HepG2 (cell line): Measurements from ENCODE around the gene VSIG2. TPM values are rescaled to one million over a fixed set of nuclear protein-coding genes. Genes with fewer than 3 reads are reported as not detected.

Source experiments
- ATAC-seq: fragments of 200-7000 bp; cut with Tn5 transposase; 3 replicates; pipeline ENCODE4 v1.9.1; 2020; ENCODE audit warnings: mild to moderate bottlenecking, moderate library complexity
- BruUV-seq: library from RNA; stranded (reverse); fragments of 400-500 nt; replicated peaks from 2 replicates; lab custom pipeline; 2021; lab: Mats Ljungman, UMichigan
- CTCF ChIA-PET: fragments of 300-600 bp; formaldehyde crosslinking; extraction: SDS; loops from one replicate; lab custom pipeline; 2021; ENCODE audit warnings: low total read pairs, inconsistent platforms, low intra/inter-chr PET ratio; lab: Yijun Ruan, JAX
- POLR2A ChIA-PET: fragments of 350-600 bp; sonication (Branson Sonifier 250); formaldehyde crosslinking; loops from one replicate; lab custom pipeline; 2020; ENCODE audit warnings: antibody characterized with exemption, inconsistent platforms; lab: Yijun Ruan, JAX
- DNase-seq: peaks from one replicate; pipeline ENCODE4 v3.0.0-alpha.2; 2015; ENCODE audit warnings: low spot score
- FAIRE-seq: peaks from 3 replicates; lab custom pipeline; 2011; peaks lifted over from hg19 to GRCh38; lab: Jason Lieb, UNC
- H2AFZ ChIP-seq: one replicate; pipeline ENCODE4 v1.6.1; 2011; ENCODE audit warnings: low read length, inconsistent platforms
- H3K27ac ChIP-seq: fragments of 300-600 bp; 3 replicates; pipeline ENCODE4 v1.8.0; 2011; ENCODE audit warnings: mixed run types, mild to moderate bottlenecking, mixed read lengths, low read length, inconsistent platforms; ENCODE audit not compliant: insufficient read depth; ENCODE audit errors: extremely low read length
- H3K27me3 ChIP-seq, 2 experiments: fragments of 200-600 bp in 1 of 2; 2 replicates in 1 of 2; 3 replicates in 1 of 2; pipeline versions ENCODE4 v1.6.0 to v1.8.0; 2011; ENCODE audit warnings: low read length in 2 of 2, mild to moderate bottlenecking in 2 of 2, moderate library complexity in 2 of 2, inconsistent platforms in 1 of 2; ENCODE audit not compliant: insufficient read depth in 2 of 2, control insufficient read depth in 1 of 2
- H3K36me3 ChIP-seq, 2 experiments: fragments of 200-600 bp in 1 of 2; replicated peaks in 1 of 2; 2 replicates in 1 of 2; 3 replicates in 1 of 2; pipeline versions ENCODE4 v1.5.1 to v1.8.0; 2011; ENCODE audit warnings: low read length in 2 of 2, inconsistent platforms in 1 of 2; ENCODE audit not compliant: insufficient read depth in 2 of 2, control insufficient read depth in 1 of 2
- H3K4me1 ChIP-seq: 2 replicates; pipeline ENCODE4 v1.5.1; 2012; ENCODE audit warnings: low read length, inconsistent platforms; ENCODE audit not compliant: insufficient read depth
- H3K4me2 ChIP-seq: 2 replicates; pipeline ENCODE4 v1.6.0; 2011; ENCODE audit warnings: low read depth, low read length, inconsistent platforms
- H3K4me3 ChIP-seq, 3 experiments: fragments of 200-600 bp in 1 of 3; sonication (generic), shearing (Covaris generic) in 1 of 3; replicated peaks in 1 of 3; 2 replicates each; pipeline ENCODE4 v1.5.1; 2011 to 2016; ENCODE audit warnings: low read length in 3 of 3, inconsistent platforms in 2 of 3, low read depth in 2 of 3, mild to moderate bottlenecking in 2 of 3, control low read depth in 1 of 3, mixed read lengths in 1 of 3; ENCODE audit not compliant: insufficient read depth in 1 of 3
- H3K79me2 ChIP-seq: one replicate; pipeline ENCODE4 v1.6.1; 2011; ENCODE audit warnings: low read length, inconsistent platforms; ENCODE audit not compliant: insufficient read depth
- H3K9ac ChIP-seq: 2 replicates; pipeline ENCODE4 v1.6.0; 2011; ENCODE audit warnings: mild to moderate bottlenecking, low read depth, low read length, inconsistent platforms; ENCODE audit not compliant: insufficient read depth
- H3K9me3 ChIP-seq: 2 replicates; pipeline ENCODE4 v1.5.1; 2012; ENCODE audit warnings: mild to moderate bottlenecking, low read length
- H4K20me1 ChIP-seq: 2 replicates; pipeline ENCODE4 v1.6.0; 2011; ENCODE audit warnings: inconsistent platforms, mild to moderate bottlenecking, low read length, moderate library complexity; ENCODE audit not compliant: insufficient read depth
- POLR2A ChIP-seq, 2 experiments: IDR thresholded peaks; 2 replicates each; pipeline ENCODE4 v1.6.1; 2011; ENCODE audit warnings: low read depth in 2 of 2, low read length in 2 of 2, mild to moderate bottlenecking in 1 of 2, moderate library complexity in 1 of 2; ENCODE audit not compliant: insufficient read depth in 1 of 2
- WGBS: methylation state at CpG from one replicate; pipeline ENCODE4 v1.1.6; 2017; ENCODE audit warnings: low lambda C conversion rate; 5-methylcytosine and 5-hydroxymethylcytosine counted together
- in situ Hi-C: cut with HindIII; loops from 2 replicates; pipeline ENCODE4 v1.10.0; 2017; ENCODE audit warnings: low pct_unique_long_range_greater_than_20kb; ENCODE audit not compliant: extremely low pct_ligation_motif_present
- intact Hi-C: fragments of 100-400 bp; cut with micrococcal nuclease; formaldehyde crosslinking; loops from one replicate; pipeline ENCODE4 v1.10.0; 2022; ENCODE audit not compliant: unreplicated experiment
- polyA plus RNA-seq, 8 experiments: library from polyadenylated mRNA; depleted of rRNA in 3 of 8; stranded (reverse) in 7 of 8; unstranded in 1 of 8; fragments of >200 nt; fragmentation: Illumina TruSeq in 4 of 8; extraction: Trizol in 4 of 8; gene quantifications; 2 replicates each; pipeline versions ENCODE4 v1.2.1 to v1.2.3, GENCODE V29; 2011 to 2016; ENCODE audit warnings: low read depth in 4 of 8, missing spikeins in 1 of 8, mixed read lengths in 1 of 8; ENCODE audit not compliant: insufficient read depth in 1 of 8
- total RNA-seq, 5 experiments: library from RNA; depleted of rRNA; stranded (reverse); fragments of >200 nt; fragmentation: Illumina TruSeq; extraction: Trizol; gene quantifications; 2 replicates each; pipeline ENCODE4 v1.2.3, GENCODE V29; 2016; ENCODE audit warnings: low read depth in 1 of 5
- TF ChIP-seq, protein P1 (sequence below): sonication (generic); formaldehyde crosslinking; IDR thresholded peaks from 2 replicates; pipeline ENCODE4 v1.9.0; 2022; ENCODE audit warnings: low read depth, missing genetic modification reagents
- TF ChIP-seq, protein P2 (sequence below): sonication (generic); formaldehyde crosslinking; conservative IDR thresholded peaks from 2 replicates; pipeline ENCODE4 v1.4.0; 2020; ENCODE audit warnings: missing genetic modification reagents

Gene VSIG2
- total and polyA plus RNA-seq, 2 of the 13 experiments (the other 11 are each of a cell fraction or from before 2014, with no cell fraction given) = 0.80 to 2.7 TPM

DNA sequence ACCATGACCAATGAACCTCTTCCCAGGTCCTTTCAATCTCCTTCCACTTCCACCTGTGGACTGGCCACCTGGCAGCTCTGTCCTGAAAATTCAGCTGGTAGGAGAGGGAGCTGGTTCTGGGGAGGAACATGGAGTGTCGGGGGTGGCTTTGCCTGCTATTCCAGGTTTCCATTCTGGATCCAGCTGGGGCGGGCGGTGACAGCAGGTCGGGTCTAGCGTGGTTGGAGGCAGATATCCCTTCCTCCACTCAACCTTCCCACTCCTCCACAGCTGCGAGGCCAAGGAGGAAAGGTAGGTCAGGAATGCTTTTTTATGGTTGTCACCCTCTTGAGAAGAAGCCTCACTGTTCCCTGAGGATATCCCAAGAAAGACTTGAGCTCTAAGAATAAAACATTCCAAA lies 9.0 kb downstream of the VSIG2 start:
- BruUV-seq = no TSS peak
- FAIRE-seq = no peak
- Histone ChIP-seq H4K20me1 (no peaks in the 10 kb centered on the region), H3K27ac (no peak overlapping the region), H3K27me3 (peaks cover 2 to 71% of the 10 kb centered on the region in 2 experiments; a peak in 4 of 5 replicates), H3K4me2 (no peak overlapping the region), H3K9ac (no peak overlapping the region), H3K36me3 (no peaks in the 10 kb centered on the region), H2AFZ (no peak overlapping the region), H3K4me1 (peaks cover 29% of the 10 kb centered on the region), H3K9me3 (no peaks in the 10 kb centered on the region), H3K79me2 (no peaks in the 10 kb centered on the region), H3K4me3 (no peak overlapping the region)
- no peak for ATAC-seq
- CTCF ChIA-PET = no interaction called here
- TF ChIP-seq, protein P1, sequence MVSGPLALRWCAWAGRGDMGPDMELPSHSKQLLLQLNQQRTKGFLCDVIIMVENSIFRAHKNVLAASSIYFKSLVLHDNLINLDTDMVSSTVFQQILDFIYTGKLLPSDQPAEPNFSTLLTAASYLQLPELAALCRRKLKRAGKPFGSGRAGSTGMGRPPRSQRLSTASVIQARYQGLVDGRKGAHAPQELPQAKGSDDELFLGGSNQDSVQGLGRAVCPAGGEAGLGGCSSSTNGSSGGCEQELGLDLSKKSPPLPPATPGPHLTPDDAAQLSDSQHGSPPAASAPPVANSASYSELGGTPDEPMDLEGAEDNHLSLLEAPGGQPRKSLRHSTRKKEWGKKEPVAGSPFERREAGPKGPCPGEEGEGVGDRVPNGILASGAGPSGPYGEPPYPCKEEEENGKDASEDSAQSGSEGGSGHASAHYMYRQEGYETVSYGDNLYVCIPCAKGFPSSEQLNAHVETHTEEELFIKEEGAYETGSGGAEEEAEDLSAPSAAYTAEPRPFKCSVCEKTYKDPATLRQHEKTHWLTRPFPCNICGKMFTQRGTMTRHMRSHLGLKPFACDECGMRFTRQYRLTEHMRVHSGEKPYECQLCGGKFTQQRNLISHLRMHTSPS = no peak
- TF ChIP-seq, protein P2, sequence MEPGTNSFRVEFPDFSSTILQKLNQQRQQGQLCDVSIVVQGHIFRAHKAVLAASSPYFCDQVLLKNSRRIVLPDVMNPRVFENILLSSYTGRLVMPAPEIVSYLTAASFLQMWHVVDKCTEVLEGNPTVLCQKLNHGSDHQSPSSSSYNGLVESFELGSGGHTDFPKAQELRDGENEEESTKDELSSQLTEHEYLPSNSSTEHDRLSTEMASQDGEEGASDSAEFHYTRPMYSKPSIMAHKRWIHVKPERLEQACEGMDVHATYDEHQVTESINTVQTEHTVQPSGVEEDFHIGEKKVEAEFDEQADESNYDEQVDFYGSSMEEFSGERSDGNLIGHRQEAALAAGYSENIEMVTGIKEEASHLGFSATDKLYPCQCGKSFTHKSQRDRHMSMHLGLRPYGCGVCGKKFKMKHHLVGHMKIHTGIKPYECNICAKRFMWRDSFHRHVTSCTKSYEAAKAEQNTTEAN (CRISPR knock-in tag) = no peak
- POLR2A ChIA-PET = no interaction called here
- 40% methylated on average over 5 of the region's 6 CpGs for WGBS
- in situ Hi-C loops = no loop called here
- intact Hi-C loops = loop anchor here (5.0 to 10.0 kb wide), 2 partner anchors 52 to 1001 kb away; partner anchors contain the start of gene ZNF202
- no peak for DNase-seq

DNA sequence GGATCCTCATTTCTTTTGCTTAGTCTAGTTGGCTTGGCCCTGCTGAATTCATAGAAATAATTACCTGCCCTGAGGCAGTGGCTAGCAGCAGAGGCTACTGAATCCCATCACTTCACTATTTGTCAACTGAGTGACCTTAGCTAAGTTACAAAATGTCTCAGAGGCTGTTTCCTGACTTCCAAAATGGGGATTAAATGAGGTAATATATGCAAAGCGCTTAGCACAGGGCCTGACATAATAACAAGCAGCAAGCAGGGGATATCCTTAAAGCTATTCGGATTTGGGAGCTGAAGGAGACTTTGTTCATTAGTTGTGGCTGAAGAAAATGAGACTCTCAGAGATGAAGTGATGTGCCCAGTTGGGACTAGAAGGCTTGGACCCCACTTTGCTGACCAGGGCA lies 9.5 kb downstream of the VSIG2 start:
- no peak for TF ChIP-seq POLR2A (IDR thresholded peaks at IDR 0.05; ENCODE audit: insufficient read depth in 1 of 2, low read depth in 2 of 2, low read length in 2 of 2)
- no peaks in the 10 kb centered on the region for H3K9me3 ChIP-seq
- peaks cover 2 to 73% of the 10 kb centered on the region in 2 experiments; a peak in 4 of 5 replicates for H3K27me3 ChIP-seq
- H4K20me1 ChIP-seq = no peaks in the 10 kb centered on the region
- POLR2A ChIA-PET = no interaction called here
- ATAC-seq (no peak), FAIRE-seq (no peak), DNase-seq (no peak)
- in situ Hi-C loops = no loop called here
- H3K4me1 ChIP-seq = peaks cover 24% of the 10 kb centered on the region
- 11% methylated on average over 2 of the region's 2 CpGs for WGBS
- H3K36me3 ChIP-seq = no peaks in the 10 kb centered on the region
- no peak overlapping the region for H3K27ac ChIP-seq
- no TSS peak for BruUV-seq
- H3K9ac ChIP-seq = no peak overlapping the region
- no peak overlapping the region for H2AFZ ChIP-seq
- no peak overlapping the region for H3K4me3 ChIP-seq
- H3K4me2 ChIP-seq = no peak overlapping the region
- CTCF ChIA-PET = no interaction called here
- H3K79me2 ChIP-seq = no peaks in the 10 kb centered on the region
- intact Hi-C loops = loop anchor here (5.0 to 10.0 kb wide), 2 partner anchors 52 to 1000 kb away; partner anchors contain the start of gene ZNF202
